GM19455 (cell line): ENCODE data around the gene ENDOV.

ENCODE experiments used
- ATAC-seq: cut with Tn5 transposase; IDR thresholded peaks from one replicate; pipeline ENCODE4 v1.9.1; 2021; ENCODE audit not compliant: unreplicated experiment

Gene ENDOV

DNA sequence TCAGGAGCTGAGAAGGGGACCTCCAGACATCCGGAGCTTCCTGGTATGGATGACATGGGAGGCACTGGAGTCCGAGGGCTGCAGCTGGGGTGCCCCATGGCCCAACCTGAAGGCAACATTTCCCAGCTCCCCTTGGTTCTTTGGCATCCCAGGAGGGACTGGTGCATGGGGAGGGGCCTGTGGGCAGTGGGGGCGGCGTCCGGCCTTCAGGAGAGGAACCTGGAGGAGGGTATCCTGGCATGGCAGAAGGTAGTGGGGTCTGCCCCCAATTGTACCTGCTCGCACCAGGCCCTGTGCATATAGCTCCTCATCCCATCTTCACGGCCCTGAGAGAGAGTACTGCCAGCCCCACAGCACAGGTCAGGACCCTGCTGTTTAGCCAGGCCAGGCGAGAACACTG lies 49.5 kb downstream of the ENDOV start:
- ATAC-seq: no peak

DNA sequence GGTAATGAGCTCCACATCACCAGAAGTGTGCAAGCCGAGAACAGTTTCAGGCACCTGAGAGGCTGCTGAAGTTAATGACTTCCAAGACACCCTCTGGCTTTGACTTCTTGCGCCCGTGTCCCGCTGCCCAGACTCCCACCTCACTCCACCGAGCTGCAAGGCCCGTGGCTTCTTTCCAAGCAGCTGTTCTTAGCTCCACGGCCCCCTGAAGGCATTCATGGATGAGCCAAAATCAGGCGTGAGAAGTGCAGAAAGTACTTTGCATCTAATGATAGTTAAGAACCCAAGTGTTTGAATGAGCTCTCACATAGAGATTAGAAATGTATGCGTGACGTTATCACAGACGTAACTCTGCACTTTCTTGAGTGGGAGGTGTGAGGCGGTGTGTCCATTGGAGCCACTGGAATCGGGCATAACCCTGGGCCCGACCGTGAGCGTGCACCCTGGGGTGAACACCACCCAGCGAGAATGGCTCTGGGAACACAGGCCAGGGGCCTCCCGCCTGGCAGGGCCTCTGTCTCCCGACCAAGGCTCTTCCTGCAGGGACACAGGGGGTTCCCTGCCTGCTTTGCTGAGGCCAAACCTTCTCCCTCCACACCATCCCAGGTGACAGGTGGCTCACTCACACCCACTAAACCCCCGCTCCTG lies 50.5 kb downstream of the ENDOV start:
- no peak for ATAC-seq

DNA sequence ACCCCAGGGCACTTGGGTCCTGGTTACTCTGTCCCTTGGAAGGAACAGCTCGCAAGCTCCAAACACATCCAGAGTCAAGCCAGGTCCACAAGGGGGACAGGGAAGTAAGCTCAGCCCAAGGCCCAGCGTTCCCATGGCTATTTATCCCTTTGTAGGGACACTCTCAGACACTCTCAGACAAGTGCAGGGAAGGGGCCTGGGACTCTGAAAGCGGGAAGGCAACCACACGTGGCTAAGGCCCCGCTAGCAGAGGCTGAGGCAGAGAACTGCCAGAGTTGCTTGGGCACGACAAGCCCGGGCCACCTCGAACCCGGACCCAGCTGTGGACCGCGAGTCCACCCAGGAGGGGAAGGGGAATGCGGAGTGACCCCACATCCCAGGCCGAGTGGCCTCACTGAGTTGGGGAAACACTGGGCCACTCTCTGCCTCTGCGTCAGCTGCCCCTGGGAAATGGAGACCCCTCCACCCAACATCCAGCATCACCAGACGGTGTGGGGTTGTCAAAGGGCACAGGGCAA lies 51.3 kb downstream of the ENDOV start:
- ATAC-seq: no peak

DNA sequence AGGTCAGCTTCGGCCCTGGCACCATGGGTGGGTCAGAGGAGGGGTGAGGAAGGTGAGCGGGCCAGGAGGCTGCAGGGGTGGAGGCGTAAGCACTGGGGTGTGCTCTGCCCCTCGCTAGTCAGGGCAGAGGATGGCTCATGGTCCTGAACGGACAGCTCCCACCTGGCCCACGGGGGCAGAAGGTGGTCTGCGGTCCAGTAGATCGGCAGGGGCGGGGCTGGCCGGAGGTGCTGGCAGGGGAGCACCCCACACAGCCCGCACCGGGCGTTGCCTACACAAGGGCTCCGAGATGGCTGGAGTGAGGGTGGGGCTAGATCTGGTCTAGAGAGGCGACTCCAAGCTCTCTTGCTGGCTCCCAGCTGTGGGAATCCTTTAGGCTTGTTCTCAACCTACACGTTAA lies 53.3 kb downstream of the ENDOV start:
- ATAC-seq: no peak

DNA sequence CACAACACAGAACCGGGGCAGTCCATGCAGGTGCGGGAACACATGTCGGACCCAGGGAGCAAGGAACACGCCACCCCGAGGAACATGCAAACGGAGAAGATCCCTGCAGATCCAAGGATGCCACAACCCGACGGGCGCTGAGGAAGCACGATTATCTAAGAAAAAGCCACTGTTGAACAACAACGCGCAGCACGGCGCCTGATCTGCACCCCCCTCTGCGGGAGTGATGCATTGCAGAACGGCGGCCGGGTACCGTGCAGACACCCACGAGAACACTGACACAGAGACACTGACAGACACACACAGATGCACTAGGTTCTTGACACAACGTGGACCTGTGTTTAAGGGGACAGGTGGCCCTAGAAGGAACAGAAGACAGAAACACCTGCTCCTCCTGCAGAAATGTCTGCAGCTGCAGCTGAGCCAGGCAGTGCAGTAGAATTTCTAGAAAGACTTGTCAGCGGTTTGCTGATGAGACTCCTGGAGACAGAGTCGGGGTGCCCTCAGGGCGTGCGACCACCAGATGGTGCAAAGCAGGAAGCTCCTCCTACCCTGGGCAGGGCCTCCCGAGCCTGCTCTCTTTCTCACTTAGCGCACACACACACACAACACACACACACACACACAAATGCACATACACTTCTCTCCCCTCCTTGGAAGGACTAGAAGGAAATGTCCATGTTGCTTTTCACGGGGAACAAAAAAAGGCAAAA lies 54.0 kb downstream of the ENDOV start:
- no peak for ATAC-seq

DNA sequence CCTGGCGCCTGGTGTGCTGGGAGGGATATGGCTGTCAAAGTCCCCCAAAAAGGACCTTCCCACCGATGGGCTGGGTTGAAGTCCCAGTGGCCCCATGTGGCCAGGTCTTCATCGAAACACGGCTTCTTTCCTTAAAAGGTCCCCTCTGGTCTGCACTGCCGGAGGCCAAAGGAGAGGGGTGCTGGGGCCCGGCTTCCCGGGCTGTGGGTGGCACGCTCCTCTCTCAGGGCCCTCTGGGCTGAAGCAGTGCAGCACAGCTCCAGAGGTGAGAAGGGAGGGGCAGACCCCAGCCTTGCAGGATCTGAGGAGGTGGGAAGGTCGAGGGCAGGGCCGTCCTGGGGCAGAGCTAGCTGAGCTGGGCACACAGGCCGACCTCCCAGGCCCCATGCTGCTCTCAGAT lies 54.7 kb downstream of the ENDOV start:
- ATAC-seq: no peak

DNA sequence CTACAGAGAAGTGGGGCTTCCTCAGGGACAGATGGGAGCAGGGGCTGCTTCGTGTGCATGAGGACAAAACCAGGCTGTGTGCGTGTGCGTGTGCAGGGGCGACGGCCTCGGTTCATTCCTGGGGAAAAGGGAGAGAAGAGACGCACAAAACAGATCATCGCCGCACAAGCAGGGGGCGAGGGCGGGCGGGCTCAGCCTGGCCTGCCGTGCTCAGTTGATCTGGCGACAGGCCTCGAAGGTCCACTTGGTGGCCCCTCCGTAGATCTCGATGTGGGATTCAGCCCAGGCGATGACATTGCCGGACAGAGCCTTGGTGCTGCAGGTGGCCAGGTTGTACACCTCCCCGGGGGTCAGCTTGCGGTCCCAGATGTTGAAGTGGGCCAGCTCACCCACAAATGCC lies 55.6 kb downstream of the ENDOV start:
- ATAC-seq: no peak

DNA sequence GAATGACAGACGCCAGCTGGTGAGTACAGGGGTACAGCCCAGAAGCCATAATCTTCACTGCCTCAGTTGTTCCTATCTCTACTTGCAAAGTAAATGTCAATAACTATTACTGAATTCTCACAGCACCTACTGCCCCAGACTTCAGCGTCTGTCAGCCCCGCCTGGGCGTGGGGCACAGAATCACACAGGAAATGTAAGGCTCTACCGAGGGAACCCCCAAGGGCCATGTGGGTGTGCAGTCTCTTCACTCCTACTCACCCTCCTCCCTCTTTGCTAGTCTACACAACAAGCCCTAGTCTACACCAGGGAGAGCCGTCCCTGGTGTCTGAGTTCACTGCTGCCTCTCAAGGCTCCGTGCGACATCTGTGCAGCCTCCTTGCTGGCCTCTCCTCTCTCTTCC lies 57.0 kb downstream of the ENDOV start:
- no peak for ATAC-seq

DNA sequence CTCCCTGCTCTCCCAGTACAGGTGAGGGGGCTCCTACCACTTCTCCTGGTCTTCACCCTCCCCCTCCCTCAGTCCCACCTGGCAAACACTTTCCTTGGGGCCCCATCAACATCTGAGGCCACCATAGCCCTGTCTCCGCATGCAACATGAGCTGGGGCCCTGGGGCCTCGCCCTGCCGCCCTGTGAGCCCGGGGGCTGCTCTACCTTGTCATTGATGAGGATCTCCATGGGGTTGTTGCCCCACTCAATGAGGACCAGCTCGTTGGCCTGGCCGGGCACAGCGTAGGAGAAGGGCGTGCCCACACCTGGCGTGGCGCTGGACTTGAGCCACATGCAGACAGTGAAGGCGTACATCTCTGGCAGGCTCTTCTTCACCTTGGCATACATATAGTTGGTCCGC lies 58.0 kb downstream of the ENDOV start:
- ATAC-seq: no peak

DNA sequence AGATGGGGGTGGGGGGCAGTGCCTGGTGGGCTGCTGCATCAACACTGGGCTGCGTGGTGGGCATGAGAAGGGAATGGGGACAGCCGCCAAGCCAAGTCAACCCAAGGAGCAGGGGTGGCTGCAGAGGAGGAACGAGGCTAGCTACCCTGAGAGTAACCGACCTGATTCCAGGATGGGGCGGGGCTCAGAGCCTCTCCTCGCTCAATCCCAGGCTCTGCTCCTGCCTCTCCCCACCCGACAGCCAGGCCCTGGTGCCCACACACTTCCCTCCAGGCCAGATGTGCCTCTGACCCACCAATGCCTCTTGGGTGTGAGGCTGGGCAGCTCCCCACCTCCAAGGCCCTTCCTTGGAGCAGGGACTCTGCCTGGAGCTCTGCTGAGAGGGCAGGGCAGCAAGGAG lies 58.7 kb downstream of the ENDOV start:
- no peak for ATAC-seq

DNA sequence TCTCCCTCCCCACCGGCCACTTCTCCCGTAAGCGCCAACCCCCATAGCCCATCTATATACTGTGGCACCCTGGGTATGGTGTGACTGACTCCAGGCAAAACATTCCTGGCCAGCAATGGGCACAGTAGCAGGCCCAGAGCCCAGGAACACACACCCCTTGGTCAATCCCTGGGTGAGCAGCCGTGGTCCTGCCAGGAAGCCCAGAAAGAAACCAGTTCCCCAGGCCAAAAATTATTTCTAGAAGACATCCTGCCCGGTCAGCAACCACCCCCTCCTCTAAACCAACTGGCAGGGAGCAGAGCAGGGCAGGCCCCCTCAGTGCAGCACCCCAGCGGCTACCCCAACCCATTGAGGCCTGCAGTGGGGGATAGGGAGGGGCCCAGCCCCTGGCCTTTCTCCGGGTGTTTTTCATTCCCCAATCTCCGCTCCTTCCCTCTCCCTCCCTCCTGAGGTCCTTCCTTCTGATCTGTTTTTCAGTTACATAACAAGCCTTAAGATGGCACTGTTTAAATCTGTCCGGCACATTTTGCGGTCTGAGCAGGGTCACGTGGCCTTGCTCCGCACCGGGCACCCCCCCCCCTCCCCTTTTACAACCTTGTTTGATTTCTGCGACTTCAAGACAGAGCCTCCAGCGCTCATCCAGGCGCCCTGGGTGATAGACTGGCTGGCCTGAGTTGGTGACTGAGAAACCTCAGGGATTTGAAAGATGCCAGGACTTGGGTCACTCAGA lies 59.4 kb downstream of the ENDOV start:
- ATAC-seq: no peak

DNA sequence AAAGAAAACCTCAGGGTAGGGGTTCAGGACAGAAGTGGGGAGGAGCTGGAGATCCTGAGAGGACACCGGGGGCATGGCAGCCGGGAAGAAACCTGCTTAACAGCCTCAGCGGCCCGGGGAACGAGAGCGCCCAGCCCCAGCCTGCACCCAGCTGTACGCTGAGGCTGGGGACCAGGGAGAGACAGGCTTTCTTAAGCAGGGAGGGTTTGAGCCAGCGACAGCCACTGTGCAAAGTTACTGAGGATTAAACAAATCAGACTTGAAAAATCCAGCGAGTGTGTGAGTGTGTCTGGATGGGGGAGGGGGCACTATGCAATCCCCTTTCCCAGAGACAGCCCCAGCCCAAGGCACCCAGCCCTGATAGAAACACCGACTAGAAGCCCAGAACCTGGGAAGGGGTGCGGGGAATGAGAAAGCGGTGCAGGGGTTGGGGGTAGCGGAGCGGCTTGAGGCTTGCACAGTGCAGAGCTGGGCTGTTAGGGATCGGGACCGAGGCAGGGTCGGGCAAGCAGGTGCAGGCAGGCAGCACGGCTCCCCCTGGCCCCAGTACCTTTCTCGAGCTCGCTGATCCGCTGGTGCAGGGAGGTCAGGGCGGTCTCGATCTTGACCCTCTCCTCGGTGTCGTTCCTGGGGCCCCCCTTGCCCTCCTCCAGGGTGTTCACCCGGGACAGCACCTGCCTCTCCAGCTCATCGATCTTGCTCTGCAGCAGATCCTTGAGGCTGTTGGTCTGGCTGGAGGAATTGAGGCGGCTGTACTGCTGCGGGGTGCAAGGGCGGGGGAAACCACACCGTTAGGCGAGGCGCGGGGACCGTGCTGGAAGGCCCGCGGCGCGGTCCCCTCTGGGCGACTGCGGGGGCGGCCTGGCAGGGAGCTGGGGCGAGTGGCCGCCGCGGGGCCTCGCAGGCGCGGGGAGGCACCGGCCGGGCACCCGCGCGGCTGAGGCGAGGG lies 60.3 kb downstream of the ENDOV start:
- ATAC-seq: no peak

DNA sequence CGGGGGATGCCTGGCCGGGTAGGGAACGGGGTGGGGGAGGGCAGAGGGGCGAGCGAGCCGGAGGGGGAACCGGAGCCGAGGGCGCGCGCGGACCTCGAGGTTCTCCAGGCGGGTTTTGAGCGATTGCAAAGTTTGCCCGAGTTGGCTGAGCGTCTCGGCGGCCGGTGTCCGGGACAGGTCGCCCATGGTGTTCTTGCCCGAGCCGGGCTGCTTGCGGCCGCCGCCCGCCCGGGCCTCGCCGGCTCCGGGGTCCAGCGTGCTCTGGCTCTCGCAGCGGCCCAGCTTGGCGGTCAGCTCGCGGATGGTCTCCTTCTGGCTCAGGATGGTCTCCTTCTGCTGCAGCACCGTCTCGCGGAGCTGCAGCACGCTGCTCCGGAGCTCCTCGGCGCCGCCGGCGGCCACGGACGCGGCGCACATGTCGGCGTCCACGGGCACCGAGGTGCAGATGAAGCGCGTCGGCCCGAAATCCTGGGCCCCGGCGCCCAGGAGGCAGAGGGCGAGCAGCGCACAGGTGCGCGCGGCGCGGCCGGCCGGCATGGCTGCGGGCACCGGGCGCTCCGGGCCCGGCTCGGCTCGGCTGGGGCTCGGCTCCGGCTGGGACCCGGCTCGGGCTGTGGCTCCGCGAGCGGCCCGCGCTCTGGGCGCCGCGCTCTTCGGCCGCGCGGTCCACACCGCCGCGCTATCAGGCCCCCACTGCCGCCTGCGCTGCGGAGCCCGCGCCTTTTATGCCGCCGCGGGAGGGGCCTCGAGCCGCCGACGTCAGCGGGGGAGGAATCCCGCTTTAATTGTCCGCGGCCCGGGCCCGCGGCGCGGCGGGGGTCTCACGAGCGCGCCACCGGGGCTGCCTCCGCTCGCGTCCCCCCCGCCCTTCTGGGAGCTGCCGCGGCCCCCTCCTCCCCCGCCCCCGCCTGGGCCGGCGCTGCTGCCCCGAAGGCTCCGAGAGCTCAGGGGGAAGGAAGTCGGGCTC lies 61.2 kb downstream of the ENDOV start, which contains the start of gene NPTX1:
Gene NPTX1, minus strand, starts transcription at position 698 of the 967 bp plus-strand sequence. Its CDS starts 161 bp downstream, at position 537.
- ATAC-seq: no peak

DNA sequence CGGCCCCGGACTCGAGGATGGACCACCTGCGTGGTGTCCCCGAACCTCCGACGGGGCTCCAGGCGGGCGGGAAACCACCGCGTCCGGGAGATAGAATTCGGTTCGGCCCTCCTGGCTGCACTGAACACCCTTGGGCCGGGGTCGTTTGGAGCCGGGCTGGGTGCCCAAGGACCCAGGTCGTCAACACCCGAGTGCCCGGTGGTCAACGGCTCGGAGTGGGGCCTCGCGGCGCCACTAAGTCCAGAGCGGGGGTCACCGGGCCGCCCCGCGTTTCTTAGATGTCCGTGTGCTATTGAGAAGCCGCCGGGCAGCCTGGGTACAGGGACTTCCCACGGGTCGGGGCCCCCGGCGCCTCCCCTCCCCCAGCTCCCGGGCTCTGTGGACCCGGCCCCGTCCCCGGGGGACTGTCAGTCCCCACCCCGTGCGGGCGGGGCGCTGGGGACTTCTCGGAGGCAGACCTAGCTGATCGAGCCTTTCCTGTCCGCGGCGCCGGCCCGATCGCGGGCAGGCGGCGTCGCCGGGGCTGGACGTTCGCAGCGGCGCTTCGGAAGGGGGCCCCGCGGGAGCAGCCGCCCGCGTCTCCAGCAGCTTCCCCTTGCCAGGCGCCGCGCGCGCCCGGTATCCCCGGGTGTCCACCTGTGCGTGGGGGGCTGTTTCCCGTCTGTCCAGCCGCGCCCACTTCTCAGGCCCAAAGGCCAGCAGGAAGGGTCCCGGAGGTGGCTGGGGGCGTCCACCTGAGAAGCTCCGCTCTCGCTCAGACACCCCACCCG lies 62.1 kb downstream of the ENDOV start:
- ATAC-seq: no peak

DNA sequence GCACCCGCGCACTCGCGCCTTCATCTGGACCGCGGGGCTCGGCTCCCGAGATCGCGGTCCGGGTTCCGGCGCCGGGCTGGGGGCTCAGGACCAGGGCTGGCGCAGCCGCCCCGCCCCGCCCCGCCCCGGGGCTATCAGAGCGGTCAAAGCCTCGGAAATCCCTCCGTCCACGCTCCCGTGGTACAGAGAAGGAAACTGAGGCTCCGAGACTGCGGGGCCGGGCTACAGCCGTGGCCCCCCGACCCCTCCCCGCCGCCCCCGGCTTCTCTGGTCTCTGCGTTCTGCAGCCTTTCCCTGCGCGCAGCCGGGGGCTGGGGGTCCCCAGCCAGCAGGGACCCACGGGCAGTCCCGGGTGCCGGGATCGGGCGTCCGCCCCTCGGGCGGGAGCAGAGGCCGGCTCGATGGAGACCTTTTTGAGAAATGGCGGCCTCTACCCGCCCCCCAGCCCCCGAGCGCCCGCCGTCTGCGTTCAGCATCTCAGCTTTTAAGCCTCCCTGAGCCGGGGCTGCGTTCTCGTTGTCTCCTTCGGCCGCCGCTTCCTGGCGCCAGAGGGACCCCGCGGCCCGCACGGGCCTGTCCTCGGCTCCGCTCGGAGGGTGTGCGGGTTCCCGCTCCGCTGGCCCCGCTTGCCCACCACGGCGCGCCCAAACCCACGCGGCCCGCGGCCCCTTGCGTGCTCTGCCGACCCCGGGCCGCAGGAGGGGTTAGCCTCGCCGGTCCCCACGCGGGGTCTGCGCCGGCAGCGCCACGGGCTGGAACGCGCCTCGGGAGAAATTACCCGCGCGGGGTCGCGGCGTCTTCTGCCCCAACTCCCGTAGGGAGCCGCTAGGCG lies 62.9 kb downstream of the ENDOV start:
- ATAC-seq: no peak

DNA sequence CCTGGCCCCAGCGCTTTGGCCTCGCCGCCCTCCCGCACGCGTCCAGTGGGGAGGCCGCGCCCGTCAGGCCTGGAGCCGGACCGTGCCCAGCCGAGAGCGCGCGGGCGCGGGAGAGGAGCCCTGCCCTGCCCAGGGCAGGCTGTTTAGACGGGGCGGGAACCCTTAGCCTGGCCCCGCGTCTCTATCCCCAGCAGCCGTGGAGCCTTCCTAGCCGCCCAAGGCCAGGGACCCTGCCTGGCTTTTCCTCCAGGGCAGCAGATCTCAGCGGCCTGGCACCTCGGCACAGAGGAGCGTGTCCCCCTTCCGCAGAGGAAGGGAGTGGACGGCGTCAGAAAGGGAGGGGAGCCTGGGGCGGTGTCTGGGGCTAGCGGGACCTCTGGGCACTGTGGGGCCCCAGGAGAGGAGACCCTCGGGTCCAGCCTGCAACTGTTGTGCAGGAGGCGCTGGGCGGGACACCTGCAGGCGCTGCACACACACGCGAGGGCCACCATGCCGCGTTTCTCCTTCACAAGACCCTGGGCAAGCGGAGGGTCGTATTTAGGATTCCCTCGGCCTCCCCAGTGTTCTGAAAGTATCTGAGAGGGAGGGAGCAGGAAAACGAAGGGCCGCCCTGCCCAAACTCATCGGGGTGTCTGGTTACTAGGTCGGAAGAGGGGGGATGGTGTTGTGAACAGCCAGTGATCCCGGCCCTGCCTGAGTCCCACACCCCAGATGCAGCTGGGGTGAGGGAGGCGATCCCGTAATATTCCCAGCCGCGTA lies 63.7 kb downstream of the ENDOV start:
- no peak for ATAC-seq

DNA sequence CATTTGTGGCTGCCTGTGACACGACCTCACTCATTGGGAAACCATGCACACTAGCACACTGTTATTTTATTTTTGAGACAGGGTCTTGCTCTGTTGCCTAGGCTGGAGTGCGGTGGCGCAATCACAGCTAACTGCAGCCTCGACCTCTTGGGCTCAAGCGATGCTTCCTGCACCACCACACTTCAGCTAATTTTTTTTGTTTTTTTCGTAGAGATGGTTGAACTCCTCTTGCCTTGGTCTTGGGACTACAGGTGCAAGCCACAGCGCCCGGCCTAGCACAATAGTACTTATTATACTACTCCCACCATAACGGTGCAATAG lies 64.2 kb downstream of the ENDOV start:
- no peak for ATAC-seq
